WTC11 (cell line): Measurements from ENCODE around the gene PTPRN2.

Source experiments
- GTF2I ChIP-seq: fragments of 250-450 bp; sonication (Bioruptor Pico); conservative IDR thresholded peaks from 2 replicates; pipeline ENCODE4 v1.4.0; 2021; ENCODE audit warnings: mild to moderate bottlenecking
- JUN ChIP-seq: sonication (generic); formaldehyde crosslinking; IDR thresholded peaks from 2 replicates; pipeline ENCODE4 v1.8.0; 2023; ENCODE audit warnings: mild to moderate bottlenecking, missing genetic modification reagents
- NR1H2 ChIP-seq: sonication (generic); formaldehyde crosslinking; IDR thresholded peaks from 2 replicates; pipeline ENCODE4 v1.9.0; 2021; ENCODE audit warnings: mild to moderate bottlenecking, moderate library complexity, missing genetic modification reagents
- NR2C2 ChIP-seq: sonication (generic); formaldehyde crosslinking; IDR thresholded peaks from 2 replicates; pipeline ENCODE4 v1.8.0; 2022; ENCODE audit warnings: mild to moderate bottlenecking, missing genetic modification reagents
- SMAD3 ChIP-seq: sonication (generic); formaldehyde crosslinking; IDR thresholded peaks from 2 replicates; pipeline ENCODE4 v1.8.0; 2022; ENCODE audit warnings: missing genetic modification reagents, mild to moderate bottlenecking, borderline replicate concordance
- ZNF138 ChIP-seq: sonication (generic); formaldehyde crosslinking; conservative IDR thresholded peaks from 2 replicates; pipeline ENCODE4 v1.8.1; 2022; ENCODE audit warnings: mild to moderate bottlenecking, moderate library complexity, missing genetic modification reagents
- TF ChIP-seq, protein P1 (sequence below): sonication (generic); formaldehyde crosslinking; IDR thresholded peaks from 2 replicates; pipeline ENCODE4 v1.8.0; 2022; ENCODE audit warnings: mild to moderate bottlenecking, missing genetic modification reagents
- TF ChIP-seq, protein P2 (sequence below): fragments of 200-600 bp; IDR thresholded peaks from 2 replicates; pipeline ENCODE4 v1.8.0; 2022; ENCODE audit warnings: antibody characterized with exemption
- TF ChIP-seq, protein P3 (sequence below): fragments of 250-450 bp; sonication (Bioruptor Pico); IDR thresholded peaks from 2 replicates; pipeline ENCODE4 v1.9.0; 2021; ENCODE audit warnings: mild to moderate bottlenecking
- TF ChIP-seq, protein P4 (sequence below): sonication (generic); formaldehyde crosslinking; IDR thresholded peaks from 2 replicates; pipeline ENCODE4 v1.8.0; 2022; ENCODE audit warnings: mild to moderate bottlenecking, missing genetic modification reagents

DNA sequence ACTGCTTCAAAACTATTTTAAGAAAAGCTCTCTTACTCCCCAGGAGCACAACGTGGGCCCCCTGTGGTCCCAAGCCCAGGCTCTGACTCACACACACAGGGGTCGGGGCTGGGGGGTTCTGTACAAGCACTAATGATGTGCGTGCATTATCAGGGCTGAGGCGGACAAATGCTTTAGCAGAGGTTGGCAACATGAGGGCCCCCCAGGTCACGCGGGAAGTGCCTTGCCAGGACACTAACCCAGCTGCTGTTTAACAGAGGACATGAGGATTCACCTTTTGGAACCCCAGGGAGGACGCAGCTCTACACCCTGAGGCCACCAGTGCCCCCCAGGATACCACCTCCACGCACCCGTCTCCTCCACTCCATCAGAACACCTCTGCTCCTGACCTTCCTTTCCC is 908.0 kb downstream of the PTPRN2 start:
- TF ChIP-seq, protein P1, sequence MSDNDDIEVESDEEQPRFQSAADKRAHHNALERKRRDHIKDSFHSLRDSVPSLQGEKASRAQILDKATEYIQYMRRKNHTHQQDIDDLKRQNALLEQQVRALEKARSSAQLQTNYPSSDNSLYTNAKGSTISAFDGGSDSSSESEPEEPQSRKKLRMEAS (CRISPR knock-in tag): no peak
- TF ChIP-seq, protein P2, sequence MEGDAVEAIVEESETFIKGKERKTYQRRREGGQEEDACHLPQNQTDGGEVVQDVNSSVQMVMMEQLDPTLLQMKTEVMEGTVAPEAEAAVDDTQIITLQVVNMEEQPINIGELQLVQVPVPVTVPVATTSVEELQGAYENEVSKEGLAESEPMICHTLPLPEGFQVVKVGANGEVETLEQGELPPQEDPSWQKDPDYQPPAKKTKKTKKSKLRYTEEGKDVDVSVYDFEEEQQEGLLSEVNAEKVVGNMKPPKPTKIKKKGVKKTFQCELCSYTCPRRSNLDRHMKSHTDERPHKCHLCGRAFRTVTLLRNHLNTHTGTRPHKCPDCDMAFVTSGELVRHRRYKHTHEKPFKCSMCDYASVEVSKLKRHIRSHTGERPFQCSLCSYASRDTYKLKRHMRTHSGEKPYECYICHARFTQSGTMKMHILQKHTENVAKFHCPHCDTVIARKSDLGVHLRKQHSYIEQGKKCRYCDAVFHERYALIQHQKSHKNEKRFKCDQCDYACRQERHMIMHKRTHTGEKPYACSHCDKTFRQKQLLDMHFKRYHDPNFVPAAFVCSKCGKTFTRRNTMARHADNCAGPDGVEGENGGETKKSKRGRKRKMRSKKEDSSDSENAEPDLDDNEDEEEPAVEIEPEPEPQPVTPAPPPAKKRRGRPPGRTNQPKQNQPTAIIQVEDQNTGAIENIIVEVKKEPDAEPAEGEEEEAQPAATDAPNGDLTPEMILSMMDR: no peak
- TF ChIP-seq, protein P3, sequence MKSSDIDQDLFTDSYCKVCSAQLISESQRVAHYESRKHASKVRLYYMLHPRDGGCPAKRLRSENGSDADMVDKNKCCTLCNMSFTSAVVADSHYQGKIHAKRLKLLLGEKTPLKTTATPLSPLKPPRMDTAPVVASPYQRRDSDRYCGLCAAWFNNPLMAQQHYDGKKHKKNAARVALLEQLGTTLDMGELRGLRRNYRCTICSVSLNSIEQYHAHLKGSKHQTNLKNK (CRISPR knock-in tag): no peak
- TF ChIP-seq SMAD3 (CRISPR knock-in tag): no peak
- no peak for TF ChIP-seq NR1H2
- TF ChIP-seq JUN (CRISPR knock-in tag): no peak
- no peak for TF ChIP-seq ZNF138 (CRISPR knock-in tag)
- TF ChIP-seq, protein P4, sequence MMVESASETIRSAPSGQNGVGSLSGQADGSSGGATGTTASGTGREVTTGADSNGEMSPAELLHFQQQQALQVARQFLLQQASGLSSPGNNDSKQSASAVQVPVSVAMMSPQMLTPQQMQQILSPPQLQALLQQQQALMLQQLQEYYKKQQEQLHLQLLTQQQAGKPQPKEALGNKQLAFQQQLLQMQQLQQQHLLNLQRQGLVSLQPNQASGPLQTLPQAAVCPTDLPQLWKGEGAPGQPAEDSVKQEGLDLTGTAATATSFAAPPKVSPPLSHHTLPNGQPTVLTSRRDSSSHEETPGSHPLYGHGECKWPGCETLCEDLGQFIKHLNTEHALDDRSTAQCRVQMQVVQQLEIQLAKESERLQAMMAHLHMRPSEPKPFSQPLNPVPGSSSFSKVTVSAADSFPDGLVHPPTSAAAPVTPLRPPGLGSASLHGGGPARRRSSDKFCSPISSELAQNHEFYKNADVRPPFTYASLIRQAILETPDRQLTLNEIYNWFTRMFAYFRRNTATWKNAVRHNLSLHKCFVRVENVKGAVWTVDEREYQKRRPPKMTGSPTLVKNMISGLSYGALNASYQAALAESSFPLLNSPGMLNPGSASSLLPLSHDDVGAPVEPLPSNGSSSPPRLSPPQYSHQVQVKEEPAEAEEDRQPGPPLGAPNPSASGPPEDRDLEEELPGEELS (CRISPR knock-in tag): no peak
- TF ChIP-seq NR2C2 (CRISPR knock-in tag): no peak
- TF ChIP-seq GTF2I (CRISPR knock-in tag): no peak
